Measurements from ENCODE around the gene RBBP6.
"Not testable (repeated sequence)": the region's sequence is repeated elsewhere in the genome, so short reads cannot be mapped to it uniquely, and the experiment has no call there.

Gene RBBP6

GRCh38 chr16:24539295-24539849, at the start of gene RBBP6:
Gene RBBP6 (plus strand): TSS chr16:24539566. CDS start chr16:24540627, 1,061 bp downstream.
- peak; percentile 94 for DNase-seq

- no peak for DNase-seq
Measured at GRCh38 chr16:24490866-24491265, 48.5 kb upstream of the RBBP6 start.

GRCh38 chr16:24491731-24492130, 47.6 kb upstream of the RBBP6 start:
- DNase-seq: no peak

GRCh38 chr16:24493821-24494220, 45.5 kb upstream of the RBBP6 start:
- DNase-seq: no peak

- not testable (repeated sequence) for DNase-seq
Measured at GRCh38 chr16:24495207-24495606, 44.2 kb upstream of the RBBP6 start.

- DNase-seq: no peak
Measured at GRCh38 chr16:24497440-24497839, 41.9 kb upstream of the RBBP6 start.

- no peak for DNase-seq
Measured at GRCh38 chr16:24499193-24499814, 40.1 kb upstream of the RBBP6 start.

- peak; percentile 68 for DNase-seq
Measured at GRCh38 chr16:24504472-24505345, 34.7 kb upstream of the RBBP6 start.

GRCh38 chr16:24505959-24506358, 33.4 kb upstream of the RBBP6 start:
- DNase-seq: no peak

- DNase-seq: no peak
Measured at GRCh38 chr16:24507959-24508480, 31.3 kb upstream of the RBBP6 start.

GRCh38 chr16:24508614-24509013, 30.8 kb upstream of the RBBP6 start:
- no peak for DNase-seq

GRCh38 chr16:24509536-24509935, 29.8 kb upstream of the RBBP6 start:
- no peak for DNase-seq

GRCh38 chr16:24511174-24511573, 28.2 kb upstream of the RBBP6 start:
- no peak for DNase-seq

GRCh38 chr16:24511792-24512191, 27.6 kb upstream of the RBBP6 start:
- no peak for DNase-seq

- no peak for DNase-seq
Measured at GRCh38 chr16:24514096-24514495, 25.3 kb upstream of the RBBP6 start.

- DNase-seq: no peak
Measured at GRCh38 chr16:24515186-24515585, 24.2 kb upstream of the RBBP6 start.

GRCh38 chr16:24516900-24517669, 22.3 kb upstream of the RBBP6 start:
- peak; percentile 74 for DNase-seq

GRCh38 chr16:24518498-24518897, 20.9 kb upstream of the RBBP6 start:
- DNase-seq: no peak

- DNase-seq: no peak
Measured at GRCh38 chr16:24520983-24521382, 18.4 kb upstream of the RBBP6 start.

- DNase-seq: no peak
Measured at GRCh38 chr16:24522751-24523150, 16.6 kb upstream of the RBBP6 start.

- no peak for DNase-seq
Measured at GRCh38 chr16:24523569-24523968, 15.8 kb upstream of the RBBP6 start.

GRCh38 chr16:24524855-24525677, 14.3 kb upstream of the RBBP6 start:
- DNase-seq: no peak

Measured in CD4-positive, alpha-beta T cell treated with Interleukin-21 for 1 hour (primary cell).